ENCODE measurements around the gene EPN1.

GRCh38 chr19:55720801-55721200, 45.8 kb downstream of the EPN1 start:
- TF ChIP-seq, protein P1, sequence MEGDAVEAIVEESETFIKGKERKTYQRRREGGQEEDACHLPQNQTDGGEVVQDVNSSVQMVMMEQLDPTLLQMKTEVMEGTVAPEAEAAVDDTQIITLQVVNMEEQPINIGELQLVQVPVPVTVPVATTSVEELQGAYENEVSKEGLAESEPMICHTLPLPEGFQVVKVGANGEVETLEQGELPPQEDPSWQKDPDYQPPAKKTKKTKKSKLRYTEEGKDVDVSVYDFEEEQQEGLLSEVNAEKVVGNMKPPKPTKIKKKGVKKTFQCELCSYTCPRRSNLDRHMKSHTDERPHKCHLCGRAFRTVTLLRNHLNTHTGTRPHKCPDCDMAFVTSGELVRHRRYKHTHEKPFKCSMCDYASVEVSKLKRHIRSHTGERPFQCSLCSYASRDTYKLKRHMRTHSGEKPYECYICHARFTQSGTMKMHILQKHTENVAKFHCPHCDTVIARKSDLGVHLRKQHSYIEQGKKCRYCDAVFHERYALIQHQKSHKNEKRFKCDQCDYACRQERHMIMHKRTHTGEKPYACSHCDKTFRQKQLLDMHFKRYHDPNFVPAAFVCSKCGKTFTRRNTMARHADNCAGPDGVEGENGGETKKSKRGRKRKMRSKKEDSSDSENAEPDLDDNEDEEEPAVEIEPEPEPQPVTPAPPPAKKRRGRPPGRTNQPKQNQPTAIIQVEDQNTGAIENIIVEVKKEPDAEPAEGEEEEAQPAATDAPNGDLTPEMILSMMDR (optimal IDR thresholded peaks at IDR 0.05 in 1 of 3, IDR thresholded peaks at IDR 0.05 in 1 of 3, conservative IDR thresholded peaks at IDR 0.05 in 1 of 3; ENCODE audit: extremely low read depth in 1 of 3, insufficient read depth in 2 of 3, low read length in 3 of 3): no peak
- no peak for TF ChIP-seq EZH2 (IDR thresholded peaks at IDR 0.05; ENCODE audit: low read length)
